Activated T-cell treated with anti-CD3 and anti-CD28 coated beads, Interleukin-2, amount 50 U/mL, for 1 hour (primary cell): Measurements from ENCODE around the gene MC2R.
"Not testable (repeated sequence)": the region's sequence is repeated elsewhere in the genome, so short reads cannot be mapped to it uniquely, and the experiment has no call there.

ENCODE experiments used
- DNase-seq: peaks from one replicate; pipeline ENCODE4 v3.0.0-alpha.2; 2020

The MC2R gene

GRCh38 chr18:13890761-13891361 lies 24.5 kb downstream of the MC2R start:
- no peak for DNase-seq

- DNase-seq: no peak
These were observed 25.7 kb downstream of the MC2R start for GRCh38 chr18:13889671-13890070.

- DNase-seq: no peak
These were observed 27.1 kb downstream of the MC2R start for GRCh38 chr18:13888191-13888716.

GRCh38 chr18:13885009-13885408 lies 30.3 kb downstream of the MC2R start:
- DNase-seq: no peak

GRCh38 chr18:13879937-13880336 lies 35.4 kb downstream of the MC2R start:
- no peak for DNase-seq

GRCh38 chr18:13879492-13879891 lies 35.8 kb downstream of the MC2R start:
- DNase-seq: no peak

GRCh38 chr18:13878857-13879256 lies 36.5 kb downstream of the MC2R start:
- DNase-seq: no peak

GRCh38 chr18:13877157-13877556 lies 38.2 kb downstream of the MC2R start:
- DNase-seq: no peak

- DNase-seq: no peak
These were observed 40.8 kb downstream of the MC2R start for GRCh38 chr18:13874558-13874957.

- DNase-seq: no peak
These were observed 42.4 kb downstream of the MC2R start for GRCh38 chr18:13872932-13873331.

GRCh38 chr18:13872373-13872772 lies 43.0 kb downstream of the MC2R start:
- no peak for DNase-seq

GRCh38 chr18:13871701-13872100 lies 43.6 kb downstream of the MC2R start:
- DNase-seq: no peak

GRCh38 chr18:13868501-13869271 lies 46.6 kb downstream of the MC2R start:
- no peak for DNase-seq

- not testable (repeated sequence) for DNase-seq
These were observed 52.4 kb downstream of the MC2R start for GRCh38 chr18:13862898-13863297.

- DNase-seq: no peak
These were observed 65.5 kb downstream of the MC2R start for GRCh38 chr18:13849791-13850190.

- no peak for DNase-seq
These were observed 78.8 kb downstream of the MC2R start for GRCh38 chr18:13836559-13836958.

- no peak for DNase-seq
These were observed 80.1 kb downstream of the MC2R start for GRCh38 chr18:13835202-13835601.

- DNase-seq: no peak
These were observed 80.8 kb downstream of the MC2R start for GRCh38 chr18:13834496-13835015.
